Adrenal gland (tissue), 12 donors: ENCODE measurements around the gene LRRC36. TPM values are rescaled to one million over a fixed set of nuclear protein-coding genes. Genes with fewer than 3 reads are reported as not detected.

Source experiments
- DNase-seq, 7 donors: peaks; one replicate each; pipeline ENCODE4 v3.0.0-alpha.2; 2019 to 2020
- H3K27ac ChIP-seq, 5 donors: fragments of 200-600 bp; sonication (generic) in 4 of 5; 1 replicate in 3 of 5; 2 replicates in 2 of 5; pipeline versions ENCODE4 v1.5.1 to v1.8.0; 2016 to 2020; ENCODE audit warnings: mild to moderate bottlenecking in 1 of 5
- H3K27me3 ChIP-seq: fragments of 200-600 bp; 2 replicates; pipeline ENCODE4 v1.8.0; 2021
- H3K36me3 ChIP-seq, 2 donors: fragments of 200-600 bp; replicated peaks in 1 of 2; 1 replicate in 1 of 2; 2 replicates in 1 of 2; pipeline versions ENCODE4 v1.5.1 to v1.8.0; 2018 to 2022
- H3K4me1 ChIP-seq, 2 donors: fragments of 200-600 bp; replicated peaks in 1 of 2; 1 replicate in 1 of 2; 2 replicates in 1 of 2; pipeline versions ENCODE4 v1.5.1 to v1.8.0; 2018 to 2021
- H3K4me3 ChIP-seq, 4 donors: fragments of 200-600 bp; sonication (generic) in 3 of 4; one replicate each; pipeline ENCODE4 v1.5.1; 2016 to 2018
- H3K9me3 ChIP-seq, 3 donors: fragments of 200-600 bp; sonication (generic) in 1 of 3; replicated peaks in 1 of 3; 1 replicate in 2 of 3; 2 replicates in 1 of 3; pipeline versions ENCODE4 v1.5.1 to v1.8.0; 2016 to 2021
- POLR2A ChIP-seq, 2 donors: fragments of 450-650 bp; IDR thresholded peaks; one replicate each; pipeline ENCODE4 v1.6.1; 2017; ENCODE audit warnings: antibody characterized with exemption in 2 of 2, mild to moderate bottlenecking in 2 of 2, moderate library complexity in 1 of 2
- WGBS, 4 donors: extraction: QIAGEN DNeasy Blood & Tissue Kit in 2 of 4; methylation state at CpG; one replicate each; pipeline versions ENCODE4 v1.1.5 to v1.1.7; 2013 to 2017; 5-methylcytosine and 5-hydroxymethylcytosine counted together
- intact Hi-C, 2 donors: fragments of 100-400 bp; cut with DNase I; formaldehyde crosslinking; loops; one replicate each; pipeline versions ENCODE4 v1.14.1 to v1.15.0; 2022 to 2023
- polyA plus RNA-seq, 3 donors: library from polyadenylated mRNA; stranded (reverse); fragments of 200-250 nt in 2 of 3; fragments of 350-450 nt in 1 of 3; fragmentation: Illumina TruSeq in 1 of 3; extraction: RNeasy Lipid Tissue Mini Kit (QIAGEN cat#74804) in 1 of 3; gene quantifications; one replicate each; pipeline ENCODE4 v1.2.3, GENCODE V29; 2013 to 2014
- total RNA-seq, 9 donors: library from RNA; depleted of rRNA in 4 of 9; stranded (reverse); fragments of >200 nt in 4 of 9; fragments of 120-200 nt in 1 of 9; fragmentation: NEBNext Ultra II Directional in 1 of 9; extraction: Animal tissue kit (Norgen Biotek cat#: 25700) in 1 of 9; gene quantifications; one replicate each; pipeline versions ENCODE4 v1.1.0 to v1.2.4, GENCODE V29; 2013 to 2023
- TF ChIP-seq, protein P1 (sequence below), 6 experiments: fragments of 450-650 bp in 4 of 6; fragments of 200-600 bp in 2 of 6; sonication (generic) in 1 of 6; IDR thresholded peaks; 1 replicate in 5 of 6; 2 replicates in 1 of 6; pipeline versions ENCODE4 v1.5.1 to v1.8.0; 2016 to 2021; ENCODE audit warnings: antibody characterized with exemption in 6 of 6, mild to moderate bottlenecking in 2 of 6, moderate library complexity in 1 of 6
- donor health status: healthy with polysubstance abuse.
- donor health status: Bipolar disorder and iron deficiency.
- donor health status: DM: yes; HTN: yes; CAD: no.
- donor health status: DM: no; HTN: no; CAD: no.
- donor health status: DM: no; HTN: no; CAD: no.
- donor health status: DM: yes; HTN: yes; CAD: no.

The LRRC36 gene
- total and polyA plus RNA-seq, 12 donors = 0.15 to 4.7 (median 0.61) TPM; not detected in 5

- Histone ChIP-seq H3K36me3 (no peaks in the 10 kb centered on the region), H3K27me3 (no peaks in the 10 kb centered on the region), H3K9me3 (no peaks in the 10 kb centered on the region), H3K27ac (no peak overlapping the region), H3K4me3 (no peak overlapping the region), H3K4me1 (no peaks in the 10 kb centered on the region)
- DNase-seq = no peak
- TF ChIP-seq POLR2A (IDR thresholded peaks at IDR 0.05) = no peak
- TF ChIP-seq, protein P1, sequence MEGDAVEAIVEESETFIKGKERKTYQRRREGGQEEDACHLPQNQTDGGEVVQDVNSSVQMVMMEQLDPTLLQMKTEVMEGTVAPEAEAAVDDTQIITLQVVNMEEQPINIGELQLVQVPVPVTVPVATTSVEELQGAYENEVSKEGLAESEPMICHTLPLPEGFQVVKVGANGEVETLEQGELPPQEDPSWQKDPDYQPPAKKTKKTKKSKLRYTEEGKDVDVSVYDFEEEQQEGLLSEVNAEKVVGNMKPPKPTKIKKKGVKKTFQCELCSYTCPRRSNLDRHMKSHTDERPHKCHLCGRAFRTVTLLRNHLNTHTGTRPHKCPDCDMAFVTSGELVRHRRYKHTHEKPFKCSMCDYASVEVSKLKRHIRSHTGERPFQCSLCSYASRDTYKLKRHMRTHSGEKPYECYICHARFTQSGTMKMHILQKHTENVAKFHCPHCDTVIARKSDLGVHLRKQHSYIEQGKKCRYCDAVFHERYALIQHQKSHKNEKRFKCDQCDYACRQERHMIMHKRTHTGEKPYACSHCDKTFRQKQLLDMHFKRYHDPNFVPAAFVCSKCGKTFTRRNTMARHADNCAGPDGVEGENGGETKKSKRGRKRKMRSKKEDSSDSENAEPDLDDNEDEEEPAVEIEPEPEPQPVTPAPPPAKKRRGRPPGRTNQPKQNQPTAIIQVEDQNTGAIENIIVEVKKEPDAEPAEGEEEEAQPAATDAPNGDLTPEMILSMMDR (IDR thresholded peaks at IDR 0.05) = no peak
- 85 to 100% (median 94%) methylated on average over 2 to 15 of the region's 15 CpGs for WGBS, 4 donors
- intact Hi-C loops = no loop called here
Measured at GRCh38 chr16:67299269-67299668, 27.3 kb upstream of the LRRC36 start.

DNA sequence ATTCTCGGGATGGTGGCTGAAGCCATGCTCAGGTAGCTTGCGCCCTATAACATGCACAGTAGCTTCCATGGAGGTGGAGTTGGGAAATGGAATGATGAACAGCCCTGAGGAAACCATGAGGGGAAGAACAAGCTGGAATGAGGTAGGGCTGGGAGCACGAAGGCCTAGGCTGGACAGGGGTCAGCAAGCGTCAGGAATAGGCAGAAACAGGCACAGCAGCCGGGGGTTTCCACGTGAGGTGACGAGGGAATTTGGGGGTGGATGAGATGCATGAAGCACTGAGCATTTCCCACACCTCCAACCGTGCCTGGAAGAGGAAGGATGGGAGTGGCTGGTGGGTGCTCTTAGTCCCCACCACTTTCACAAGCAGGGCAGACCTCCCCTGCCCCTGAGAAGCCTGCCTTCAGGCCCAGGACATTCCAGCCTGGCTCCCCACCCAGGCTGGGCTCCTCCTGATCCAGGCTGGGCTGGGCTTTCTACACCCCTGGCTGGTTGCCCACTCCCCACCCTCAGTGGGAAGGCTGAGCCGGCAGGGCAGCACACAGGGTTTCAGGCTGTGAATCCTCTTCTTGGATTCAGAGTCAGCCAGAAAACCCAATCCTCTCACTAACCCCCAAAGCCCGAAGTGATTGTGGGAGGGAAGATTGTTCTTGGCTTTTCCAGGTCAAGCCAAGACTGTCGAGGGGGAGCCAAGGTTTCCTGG lies 25.4 kb upstream of the LRRC36 start:
- Histone ChIP-seq H3K4me3 (no peak overlapping the region), H3K36me3 (no peaks in the 10 kb centered on the region), H3K4me1 (no peaks in the 10 kb centered on the region), H3K9me3 (no peaks in the 10 kb centered on the region), H3K27me3 (no peaks in the 10 kb centered on the region), H3K27ac (peak overlapping the region in 1 of 5 donors; percentile 69)
- intact Hi-C loops = no loop called here
- DNase-seq = peak in 1 of 7 donors; percentile 42
- TF ChIP-seq POLR2A (IDR thresholded peaks at IDR 0.05) = no peak
- TF ChIP-seq, protein P1 (IDR thresholded peaks at IDR 0.05) = no peak
- 71 to 87% (median 84%) methylated on average over 9 to 11 of the region's 11 CpGs for WGBS, 4 donors

DNA sequence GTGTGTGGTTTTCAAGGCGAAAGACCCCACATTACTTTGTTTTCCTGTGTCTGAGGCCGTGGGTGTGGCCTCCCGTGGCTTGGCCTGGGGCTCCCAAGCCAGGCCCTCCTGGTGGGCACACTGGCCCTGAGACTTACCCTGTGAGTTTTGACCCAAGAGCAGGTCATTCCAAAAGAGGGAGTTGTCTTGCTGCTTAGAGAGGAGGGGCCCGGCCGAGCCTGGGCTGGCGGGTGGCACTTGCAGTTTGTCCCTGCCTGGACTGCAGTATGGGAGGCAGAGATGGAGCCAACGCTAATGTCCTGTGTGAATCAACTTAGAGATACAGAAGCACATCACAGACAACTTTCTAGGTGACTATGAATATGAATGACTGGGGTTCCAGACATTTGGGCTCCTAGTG lies 24.5 kb upstream of the LRRC36 start:
- 81 to 94% (median 90%) methylated on average over 3 to 7 of the region's 7 CpGs for WGBS, 4 donors
- intact Hi-C loops = no loop called here
- Histone ChIP-seq H3K36me3 (no peaks in the 10 kb centered on the region), H3K9me3 (no peaks in the 10 kb centered on the region), H3K27me3 (no peaks in the 10 kb centered on the region), H3K4me3 (no peak overlapping the region), H3K4me1 (no peaks in the 10 kb centered on the region), H3K27ac (peak overlapping the region in 1 of 5 donors; percentile 46)
- TF ChIP-seq POLR2A (IDR thresholded peaks at IDR 0.05) = no peak
- TF ChIP-seq, protein P1 (IDR thresholded peaks at IDR 0.05) = no peak
- no peak for DNase-seq

GRCh38 chr16:67302970-67303369 lies 23.6 kb upstream of the LRRC36 start:
- WGBS, 4 donors = 87 to 100% (median 87%) methylated on average over 1 to 8 of the region's 8 CpGs; no CpG with 5 or more reads in 1 of the 4 donors
- H3K36me3 ChIP-seq = no peaks in the 10 kb centered on the region
- H3K4me1 ChIP-seq = no peaks in the 10 kb centered on the region
- intact Hi-C loops = no loop called here
- H3K4me3 ChIP-seq = no peak overlapping the region
- DNase-seq = no peak
- peak overlapping the region in 1 of 5 donors; percentile 46 for H3K27ac ChIP-seq
- TF ChIP-seq, protein P1 (IDR thresholded peaks at IDR 0.05) = no peak
- no peak for TF ChIP-seq POLR2A (IDR thresholded peaks at IDR 0.05)
- H3K9me3 ChIP-seq = no peaks in the 10 kb centered on the region
- H3K27me3 ChIP-seq = no peaks in the 10 kb centered on the region
